NK-92 treated with Interleukin-12 subunit alpha and Interleukin-12 subunit beta, amount 100 ng/mL, for 24 hours (cell line): Measurements from ENCODE around the gene NOLC1.

Experiments used
- DNase-seq: peaks from one replicate; lab custom pipeline; 2025; lab: John Stamatoyannopoulos, UW

Gene NOLC1

GRCh38 chr10:102151774-102152544 is at the start of gene NOLC1:
Gene NOLC1 (plus strand): TSS chr10:102152389. CDS start chr10:102152411, 22 bp downstream.
- peak; percentile 97 for DNase-seq

GRCh38 chr10:102102421-102102820 is 49.8 kb upstream of the NOLC1 start:
- no peak for DNase-seq

DNA sequence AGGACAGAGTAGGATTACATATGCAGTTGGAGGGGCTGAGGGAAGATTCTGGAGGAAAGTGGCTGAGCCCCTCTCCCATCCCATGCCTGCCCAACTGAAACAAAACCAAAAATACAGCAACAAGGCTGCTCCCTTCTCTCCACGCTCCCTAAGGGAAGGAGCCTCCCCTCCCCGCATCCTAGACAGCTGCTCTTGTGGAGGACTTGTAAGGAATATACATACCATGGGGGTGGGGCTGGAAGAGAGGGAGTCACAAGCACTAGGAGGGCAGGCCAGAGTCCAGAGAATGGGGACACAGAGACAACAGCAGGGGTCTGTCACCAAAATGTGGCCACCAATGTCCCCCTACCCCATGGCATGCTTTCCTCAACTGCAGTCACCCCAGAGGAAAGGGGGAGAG is 45.2 kb upstream of the NOLC1 start:
- no peak for DNase-seq

DNA sequence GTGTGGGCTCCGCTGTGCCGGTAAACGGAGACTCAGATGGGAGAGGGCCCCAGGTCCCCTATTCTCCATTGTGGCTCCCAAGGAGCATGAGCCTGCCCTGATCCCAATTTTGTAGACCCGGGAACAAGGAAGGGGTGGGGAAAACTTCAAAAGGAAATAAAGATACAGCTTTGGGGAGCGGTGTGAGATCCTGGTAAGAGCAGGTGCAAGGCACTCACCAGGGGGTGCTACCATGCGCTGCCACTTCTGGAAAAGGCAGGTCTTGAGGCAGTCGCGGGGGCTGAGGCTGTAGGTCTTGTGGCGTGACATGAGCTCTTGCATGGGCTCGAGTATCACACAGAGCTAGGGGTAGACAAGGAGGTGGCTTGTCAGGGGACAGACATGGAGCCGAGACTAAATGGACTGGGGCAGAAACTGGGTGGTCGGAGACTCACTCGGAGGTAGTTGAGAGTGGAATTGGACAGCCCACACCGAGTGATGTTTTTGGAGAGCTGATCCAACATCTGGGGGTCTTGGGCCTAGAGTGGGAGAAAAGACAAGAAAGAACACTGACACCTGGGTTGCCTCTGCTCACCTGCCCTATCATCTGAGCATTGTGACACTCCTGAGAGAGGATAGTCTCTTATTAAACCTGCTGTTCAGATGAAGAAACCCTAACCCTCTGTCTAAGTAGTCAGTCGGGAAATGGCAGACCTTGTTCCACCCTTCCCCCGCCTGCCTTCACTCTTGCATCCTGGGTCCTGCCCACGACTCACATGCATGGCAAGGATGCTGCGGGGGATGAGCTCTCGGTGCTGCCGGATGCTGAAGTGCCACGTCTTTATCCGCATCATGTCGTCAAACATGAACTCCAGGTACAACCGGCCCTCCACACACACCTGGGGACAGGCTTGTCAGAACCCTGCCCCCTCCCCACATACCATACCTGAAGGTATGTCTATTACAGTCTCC is 42.7 kb upstream of the NOLC1 start:
- DNase-seq = no peak

GRCh38 chr10:102111276-102111675 is 40.9 kb upstream of the NOLC1 start:
- no peak for DNase-seq

GRCh38 chr10:102112210-102112817 is 39.9 kb upstream of the NOLC1 start:
- DNase-seq = no peak

DNA sequence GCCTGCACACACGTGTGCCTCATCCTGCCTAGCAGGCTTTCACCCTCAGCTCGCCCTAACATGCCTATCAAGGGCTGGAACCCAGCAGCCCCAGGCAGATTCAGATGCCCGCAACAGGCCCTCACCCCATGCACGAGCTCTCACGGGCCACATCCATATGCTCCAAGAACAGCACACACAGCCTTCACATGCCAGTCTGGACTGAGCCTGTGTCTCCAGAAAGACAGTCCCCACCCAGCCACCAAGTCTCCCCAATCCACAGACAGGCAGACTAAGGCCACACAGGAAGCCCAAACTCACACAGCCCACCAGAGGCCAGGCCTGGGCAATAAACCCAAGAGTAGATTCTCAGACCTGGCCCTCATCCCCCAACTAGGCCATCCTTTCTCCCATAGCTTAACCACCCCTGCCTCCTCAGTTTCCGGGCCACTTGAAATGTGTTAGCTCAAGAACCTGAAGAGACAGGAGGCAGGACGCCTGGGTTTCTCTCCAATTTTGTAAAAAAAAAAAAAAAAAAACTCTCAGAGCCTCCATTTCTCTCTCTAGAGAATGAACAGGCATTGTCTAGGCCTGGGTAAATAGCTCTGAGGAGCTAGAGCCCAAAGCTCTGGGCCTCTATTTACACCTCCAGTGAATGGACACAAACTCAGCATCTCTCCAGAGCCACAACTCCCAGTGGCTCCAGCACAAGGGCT is 38.8 kb upstream of the NOLC1 start:
- no peak for DNase-seq

DNA sequence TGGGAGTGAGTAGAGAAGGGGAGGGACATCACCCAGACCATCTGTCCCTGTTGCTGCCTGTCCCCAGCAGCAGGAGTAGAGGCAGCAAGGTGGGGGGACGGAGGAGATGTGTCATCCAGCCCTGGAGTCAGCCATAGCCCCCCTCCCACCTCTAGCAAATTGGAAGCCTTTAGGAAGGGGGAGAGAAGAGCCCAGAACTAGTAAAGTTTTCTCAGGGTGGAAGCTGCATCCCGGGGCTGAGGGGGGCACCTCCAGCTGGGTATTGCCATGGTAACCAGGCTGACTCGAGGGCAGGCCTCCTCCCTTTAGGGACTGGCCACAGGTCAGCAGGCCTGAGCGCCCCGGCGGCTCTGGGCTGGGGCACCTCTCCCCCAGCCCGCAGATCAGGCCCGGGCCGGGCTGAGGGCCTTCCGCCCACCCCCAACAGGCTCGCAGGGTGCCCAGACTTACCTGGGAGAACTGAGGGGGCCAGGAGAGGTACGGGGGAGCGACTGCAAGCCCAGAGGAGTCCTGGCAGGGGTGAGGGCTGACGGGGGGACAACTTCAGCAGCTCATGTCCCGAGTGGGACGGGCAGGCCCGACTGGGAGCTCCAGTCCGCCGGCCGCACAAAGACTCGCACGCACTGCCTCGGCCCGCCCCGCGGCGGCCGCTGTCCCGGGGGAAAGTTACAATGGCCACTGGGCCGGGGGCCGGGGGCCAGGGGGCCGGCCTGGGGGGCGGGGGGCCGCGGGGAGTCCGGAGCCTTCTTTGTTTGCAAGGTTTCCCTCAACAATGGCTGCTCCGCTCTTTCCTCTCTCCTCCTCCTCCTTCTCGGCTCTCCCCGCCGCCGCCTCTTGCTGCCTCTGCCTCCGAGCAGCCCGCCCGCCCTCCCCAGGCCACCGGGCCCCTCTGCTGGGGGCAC is 38.0 kb upstream of the NOLC1 start:
- no peak for DNase-seq

DNA sequence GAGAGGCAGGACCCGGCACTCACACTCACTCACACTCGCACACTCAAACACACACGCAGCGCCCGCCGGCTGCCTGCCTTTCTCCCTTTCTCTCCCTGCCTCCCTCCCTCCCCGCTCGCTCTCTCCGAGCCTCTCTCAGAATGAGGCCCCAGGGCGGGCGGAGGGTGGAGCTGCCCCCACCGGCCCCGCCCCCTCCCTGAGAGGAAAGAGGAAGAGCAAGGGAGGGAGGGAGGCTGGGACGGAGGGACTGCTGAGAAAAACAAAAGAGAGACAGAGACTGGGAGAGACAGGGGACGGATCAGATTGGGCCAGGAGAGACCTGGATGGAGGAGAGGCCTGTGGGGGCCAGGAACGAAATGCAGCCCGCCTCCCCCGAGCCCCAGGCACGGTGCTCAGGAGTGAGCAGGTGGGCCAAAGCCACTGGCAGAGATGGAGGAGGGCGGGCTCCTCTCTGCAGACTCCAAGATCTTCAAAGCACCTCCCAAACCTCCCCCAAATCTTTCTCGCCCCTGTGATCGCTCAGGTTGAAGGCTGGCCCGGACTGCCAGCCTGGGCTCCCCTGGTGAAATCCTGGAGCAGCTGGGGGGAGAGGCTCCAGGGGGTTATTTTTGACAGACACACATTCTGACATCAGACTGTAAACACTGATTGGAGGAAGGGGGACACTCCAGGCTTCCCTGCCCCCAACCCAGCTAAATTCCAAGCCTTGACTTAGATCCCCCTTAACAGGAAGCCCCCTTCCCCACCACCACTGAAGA is 37.1 kb upstream of the NOLC1 start:
- DNase-seq = peak; percentile 62

- DNase-seq = no peak
Measured at GRCh38 chr10:102115775-102116174, 36.4 kb upstream of the NOLC1 start.

DNA sequence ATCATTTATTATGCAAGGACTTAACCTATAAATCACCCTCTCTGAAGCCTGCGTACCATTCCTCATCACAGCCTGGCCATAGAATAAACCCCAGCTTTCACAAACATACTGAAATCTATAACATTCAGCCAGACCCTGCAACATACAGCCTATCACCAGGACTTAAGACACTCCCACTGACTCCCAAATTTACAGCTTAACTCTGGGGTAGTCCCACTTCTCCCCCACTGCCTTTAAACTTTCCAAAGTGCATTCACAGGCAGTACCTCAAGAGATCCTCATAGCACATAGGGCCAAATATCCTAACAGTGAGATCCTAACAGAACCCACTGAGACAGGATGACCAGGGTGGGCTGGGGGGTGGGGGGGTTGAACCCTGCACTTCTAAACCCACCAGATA is 35.5 kb upstream of the NOLC1 start:
- DNase-seq = no peak

- no peak for DNase-seq
Measured at GRCh38 chr10:102117391-102118159, 34.6 kb upstream of the NOLC1 start.

DNA sequence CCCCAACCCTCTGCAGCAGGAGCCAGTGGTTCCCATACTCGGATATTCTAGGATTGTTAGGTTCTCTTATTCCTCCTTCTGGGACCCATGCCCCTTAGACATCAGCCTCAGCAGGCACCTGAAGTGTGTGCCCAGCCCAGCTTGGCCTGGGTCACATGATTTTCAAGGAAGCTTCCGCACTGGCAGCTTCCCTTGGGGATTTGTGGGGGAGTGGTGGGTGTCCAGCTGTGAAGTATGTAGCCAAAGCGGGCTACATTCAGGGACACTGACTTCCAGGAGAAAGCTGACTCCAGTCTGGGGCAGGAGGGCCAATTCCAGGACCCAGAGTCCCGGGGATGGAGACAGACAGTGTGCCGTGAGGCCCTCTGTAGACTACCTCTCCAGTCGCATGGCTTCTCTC is 33.3 kb upstream of the NOLC1 start:
- no peak for DNase-seq

DNA sequence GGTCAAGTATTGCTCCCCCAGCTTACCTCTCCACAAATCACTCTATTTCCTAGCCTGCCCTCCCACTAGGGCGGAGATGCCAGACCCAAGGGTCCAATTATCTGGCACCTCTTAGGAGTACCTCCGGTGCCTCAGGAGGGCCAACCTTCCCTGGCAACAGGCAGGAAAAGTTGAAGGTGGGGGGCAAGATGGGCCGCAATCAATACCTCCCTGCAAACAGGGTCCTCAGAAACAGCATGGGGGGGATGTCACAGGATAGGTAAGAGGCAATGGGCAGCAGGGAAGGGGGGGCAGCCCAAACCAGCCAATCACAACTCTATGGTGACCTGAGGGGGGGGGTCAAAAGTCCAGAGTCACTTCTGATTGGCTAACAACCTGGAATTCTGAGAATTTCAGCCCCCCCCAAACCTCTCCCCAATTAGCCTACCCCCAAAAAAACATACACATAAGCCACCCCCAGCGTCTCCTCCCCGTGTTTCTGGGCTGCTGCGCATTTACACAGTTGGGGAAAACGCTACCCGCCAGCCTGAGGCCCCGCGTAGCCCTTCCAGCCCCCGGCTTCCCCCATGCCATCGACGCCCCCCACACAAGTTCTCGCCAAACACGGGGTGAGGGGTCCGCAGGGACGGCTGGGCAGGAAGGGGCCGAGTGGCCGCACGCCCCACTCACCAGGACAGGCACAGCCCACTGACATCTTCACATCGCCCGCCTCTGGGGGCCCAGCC is 32.6 kb upstream of the NOLC1 start:
- no peak for DNase-seq

DNA sequence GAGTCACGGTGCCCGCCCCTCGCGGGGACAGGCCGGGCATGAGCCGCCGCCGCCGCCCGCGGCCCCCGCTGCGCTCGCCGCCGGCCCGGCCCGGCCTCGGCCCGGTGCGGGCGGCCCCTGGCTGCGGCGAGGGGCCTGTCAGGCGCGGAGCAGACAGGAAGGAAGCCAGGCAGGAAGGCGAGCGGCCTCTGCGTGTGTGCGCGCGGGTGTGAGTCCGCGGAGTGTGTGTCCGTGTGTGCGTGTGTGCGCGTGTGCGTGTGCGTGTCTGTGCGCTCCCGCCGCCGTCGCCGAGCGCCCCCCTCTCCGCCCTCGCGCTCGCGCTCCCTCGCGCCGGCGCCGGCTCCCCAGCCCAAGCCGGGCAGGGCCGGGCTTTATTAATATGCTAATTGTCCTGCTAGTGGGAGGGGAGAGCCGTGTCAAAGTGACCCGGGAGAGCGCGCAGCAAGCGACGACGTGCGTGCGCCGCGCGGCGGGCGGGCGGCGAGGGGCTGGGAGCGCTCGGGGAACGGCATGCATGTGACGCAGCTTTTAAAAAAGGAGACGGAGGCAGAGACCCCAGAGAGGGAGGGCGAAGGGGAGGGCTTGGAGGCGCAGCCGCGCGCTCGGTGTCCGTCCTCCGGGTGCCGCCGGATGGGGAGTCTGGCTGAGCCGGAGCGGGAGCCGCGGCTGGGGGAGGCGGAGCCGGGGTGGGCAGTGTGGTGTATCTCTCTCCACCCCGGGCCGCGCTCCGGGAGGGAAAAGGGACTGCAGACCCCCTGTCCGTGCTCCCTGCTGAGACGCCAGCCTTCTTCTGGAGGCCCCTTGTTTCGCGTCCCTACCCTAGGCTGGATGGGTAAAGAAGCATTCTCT is 31.8 kb upstream of the NOLC1 start, which contains the start of gene LDB1:
LDB1 (minus strand) TSS at position 227 of the 849 bp plus-strand sequence. CDS start 258 bp downstream, outside the sequence.
- DNase-seq = peak; percentile 61

DNA sequence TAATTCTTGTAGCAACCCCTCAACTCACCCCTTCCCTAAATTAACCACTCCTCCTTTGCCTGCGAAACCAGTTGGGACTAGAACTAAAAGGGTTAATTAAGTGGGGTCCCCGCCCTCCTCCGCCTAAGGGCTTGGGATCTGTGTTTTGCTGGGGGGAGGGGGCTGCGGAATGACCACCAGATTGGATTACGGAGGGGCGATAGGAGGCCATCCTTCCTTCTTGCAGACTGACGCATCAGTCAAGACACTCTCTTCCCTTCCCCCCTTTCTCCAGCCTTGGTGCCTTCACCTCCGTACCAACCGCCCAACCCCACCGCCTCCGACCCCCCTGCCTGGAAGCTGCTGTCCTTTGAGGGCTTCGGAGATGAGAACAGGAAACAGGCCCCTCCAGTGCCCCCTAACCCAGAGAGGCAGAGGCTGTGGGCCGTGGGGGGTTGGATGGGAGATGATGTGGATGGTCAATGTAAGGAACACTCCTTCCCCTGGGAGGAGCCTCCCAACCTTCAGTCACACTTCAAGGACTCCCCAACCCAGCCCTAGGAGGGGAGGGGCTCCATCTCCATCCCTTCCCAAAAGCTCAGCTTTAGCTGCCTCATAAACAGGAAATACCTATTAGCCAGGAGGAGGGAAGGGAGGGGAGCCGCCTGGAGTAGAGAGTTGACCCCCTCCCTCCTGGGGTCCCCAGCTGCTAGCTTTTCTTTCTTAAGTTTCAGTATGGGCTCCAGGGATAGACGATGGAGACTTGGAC is 31.0 kb upstream of the NOLC1 start:
- DNase-seq = no peak
